ENCODE data around the gene COX6A1. TPM values are rescaled to one million over a fixed set of nuclear protein-coding genes. Genes with fewer than 3 reads are reported as not detected.

COX6A1 gene
- polyA plus RNA-seq, 1 experiment, result 362 TPM

GRCh38 chr12:120416490-120417216 lies 21.3 kb upstream of the COX6A1 start:
- POLR2A ChIA-PET, result no interaction called here
- Histone ChIP-seq H3K4me3 (ENCODE audit: low read depth, low read length) (no peak overlapping the region), H3K36me3 (ENCODE audit: control insufficient read depth, insufficient read depth, low read length) (no peaks in the 10 kb centered on the region), H3K27me3 (ENCODE audit: control insufficient read depth, insufficient read depth, low read length) (no peaks in the 10 kb centered on the region)
- TF ChIP-seq CTCF (IDR thresholded peaks at IDR 0.05; ENCODE audit: insufficient read depth, low read depth, low read length), result no peak
- DNase-seq (ENCODE audit: low read depth), result no peak
- CTCF ChIA-PET, result interaction anchor here (1.1 to 1.7 kb wide), 3 partner anchors 13 to 60 kb away, joined by 3 to 9 read pairs (median 4); no protein-coding TSS in a partner anchor

GRCh38 chr12:120417917-120418580 lies 19.9 kb upstream of the COX6A1 start:
- DNase-seq (ENCODE audit: low read depth), result no peak
- ChIA-PET CTCF (interaction anchor here (2.4 to 2.5 kb wide), 2 partner anchors 10 to 12 kb away, joined by 6 to 17 read pairs; no protein-coding TSS in a partner anchor), POLR2A (no interaction called here)
- H3K36me3 ChIP-seq (ENCODE audit: control insufficient read depth, insufficient read depth, low read length), result no peaks in the 10 kb centered on the region
- no peaks in the 10 kb centered on the region for H3K27me3 ChIP-seq (ENCODE audit: control insufficient read depth, insufficient read depth, low read length)
- no peak for TF ChIP-seq CTCF (IDR thresholded peaks at IDR 0.05; ENCODE audit: insufficient read depth, low read depth, low read length)
- no peak overlapping the region for H3K4me3 ChIP-seq (ENCODE audit: low read depth, low read length)

GRCh38 chr12:120421701-120422100 lies 16.2 kb upstream of the COX6A1 start:
- TF ChIP-seq CTCF (IDR thresholded peaks at IDR 0.05; ENCODE audit: insufficient read depth, low read depth, low read length), result no peak
- ChIA-PET CTCF (no interaction called here), POLR2A (no interaction called here)
- DNase-seq (ENCODE audit: low read depth), result no peak
- H3K4me3 ChIP-seq (ENCODE audit: low read depth, low read length), result no peak overlapping the region
- no peaks in the 10 kb centered on the region for H3K36me3 ChIP-seq (ENCODE audit: control insufficient read depth, insufficient read depth, low read length)
- no peaks in the 10 kb centered on the region; the same call in 1 of the 2 replicates for H3K27me3 ChIP-seq (ENCODE audit: control insufficient read depth, insufficient read depth, low read length)

- no peak overlapping the region for H3K4me3 ChIP-seq (ENCODE audit: low read depth, low read length)
- DNase-seq (ENCODE audit: low read depth), result no peak
- H3K36me3 ChIP-seq (ENCODE audit: control insufficient read depth, insufficient read depth, low read length), result no peaks in the 10 kb centered on the region
- ChIA-PET CTCF (interaction anchor here (0.6 to 0.7 kb wide), 2 partner anchors 52 to 96 kb away, joined by 3 read pairs; no protein-coding TSS in a partner anchor), POLR2A (interaction anchor here (0.7 kb wide), 1 partner anchor 110 kb away, joined by 9 read pairs; no protein-coding TSS in a partner anchor)
- no peaks in the 10 kb centered on the region; the same call in 1 of the 2 replicates for H3K27me3 ChIP-seq (ENCODE audit: control insufficient read depth, insufficient read depth, low read length)
- TF ChIP-seq CTCF (IDR thresholded peaks at IDR 0.05; ENCODE audit: insufficient read depth, low read depth, low read length), result no peak
These were observed 14.9 kb upstream of the COX6A1 start for GRCh38 chr12:120422892-120423456.

GRCh38 chr12:120425797-120426196 lies 12.1 kb upstream of the COX6A1 start:
- H3K27me3 ChIP-seq (ENCODE audit: control insufficient read depth, insufficient read depth, low read length), result no peaks in the 10 kb centered on the region; the same call in 1 of the 2 replicates
- ChIA-PET CTCF (no interaction called here), POLR2A (no interaction called here)
- H3K36me3 ChIP-seq (ENCODE audit: control insufficient read depth, insufficient read depth, low read length), result no peaks in the 10 kb centered on the region
- no peak for TF ChIP-seq CTCF (IDR thresholded peaks at IDR 0.05; ENCODE audit: insufficient read depth, low read depth, low read length)
- DNase-seq (ENCODE audit: low read depth), result no peak
- no peak overlapping the region for H3K4me3 ChIP-seq (ENCODE audit: low read depth, low read length)

Measured in BJ (cell line).